Right lobe of liver (tissue), 6 donors: ENCODE results near the gene SLC39A1. TPM values are rescaled to one million over a fixed set of nuclear protein-coding genes. Genes with fewer than 3 reads are reported as not detected.

Experiments
- ATAC-seq, 4 donors: fragments of 200-7000 bp; cut with Tn5 transposase; one replicate each; pipeline ENCODE4 v1.9.1; 2020; ENCODE audit warnings: mild to moderate bottlenecking in 4 of 4, moderate library complexity in 4 of 4
- DNase-seq, 3 donors: peaks; one replicate each; pipeline ENCODE4 v3.0.0-alpha.2; 2020
- H3K27ac ChIP-seq, 3 donors: fragments of 200-600 bp; one replicate each; pipeline ENCODE4 v1.8.0; 2022
- H3K27me3 ChIP-seq, 2 donors: fragments of 200-600 bp; one replicate each; pipeline ENCODE4 v1.8.0; 2022
- H3K36me3 ChIP-seq, 4 donors: fragments of 200-600 bp; sonication (generic) in 1 of 4; one replicate each; pipeline versions ENCODE4 v1.5.1 to v1.8.0; 2017 to 2022; ENCODE audit warnings: control low read depth in 1 of 4
- H3K4me1 ChIP-seq, 4 donors: fragments of 200-600 bp; sonication (generic) in 1 of 4; one replicate each; pipeline versions ENCODE4 v1.5.1 to v1.8.0; 2017 to 2022; ENCODE audit warnings: control low read depth in 1 of 4
- H3K4me3 ChIP-seq, 3 donors: fragments of 200-600 bp; one replicate each; pipeline ENCODE4 v1.8.0; 2022
- H3K9me3 ChIP-seq, 4 donors: fragments of 200-600 bp; sonication (generic) in 1 of 4; one replicate each; pipeline versions ENCODE4 v1.5.1 to v1.8.0; 2017 to 2022; ENCODE audit warnings: control low read depth in 1 of 4
- CTCF ChIP-seq, 4 donors: fragments of 200-600 bp in 3 of 4; fragments of 450-650 bp in 1 of 4; IDR thresholded peaks; one replicate each; pipeline versions ENCODE4 v1.5.1 to v1.8.0; 2016 to 2022; ENCODE audit warnings: antibody characterized with exemption in 4 of 4, mild to moderate bottlenecking in 2 of 4
- POLR2A ChIP-seq: fragments of 450-650 bp; IDR thresholded peaks from one replicate; pipeline ENCODE4 v1.6.1; 2017; ENCODE audit warnings: antibody characterized with exemption, mild to moderate bottlenecking
- WGBS: methylation state at CpG from one replicate; pipeline ENCODE4 v1.1.6; 2018; ENCODE audit warnings: low coverage, low lambda C conversion rate; ENCODE audit not compliant: insufficient coverage; ENCODE audit errors: missing lambda C conversion rate; 5-methylcytosine and 5-hydroxymethylcytosine counted together
- intact Hi-C, 2 donors: fragments of 100-400 bp; cut with DNase I; formaldehyde crosslinking; loops; one replicate each; pipeline versions ENCODE4 v1.11.2 to v1.14.1; 2022
- total RNA-seq, 6 experiments: library from RNA; depleted of rRNA in 2 of 6; stranded (reverse); fragments of >200 nt in 2 of 6; fragmentation: NEBNext Ultra II Directional in 3 of 6; extraction: Animal tissue kit (Norgen Biotek cat#: 25700) in 3 of 6; gene quantifications; one replicate each; pipeline versions ENCODE4 v1.1.0 to v1.2.4, GENCODE V29; 2016 to 2023
- donor health status: DM: no; HTN: yes; CAD: no.
- donor health status: DM: no; HTN: no; CAD: no.
- donor health status: DM: no; HTN: no; CAD: no.
- donor health status: DM: no; HTN: yes; CAD: no.
- donor health status: DM: no; HTN: yes; CAD: no.

SLC39A1 gene
- total RNA-seq, 6 experiments from 2014 or later, result 33.0 to 63.6 (median 47.7) TPM

DNA sequence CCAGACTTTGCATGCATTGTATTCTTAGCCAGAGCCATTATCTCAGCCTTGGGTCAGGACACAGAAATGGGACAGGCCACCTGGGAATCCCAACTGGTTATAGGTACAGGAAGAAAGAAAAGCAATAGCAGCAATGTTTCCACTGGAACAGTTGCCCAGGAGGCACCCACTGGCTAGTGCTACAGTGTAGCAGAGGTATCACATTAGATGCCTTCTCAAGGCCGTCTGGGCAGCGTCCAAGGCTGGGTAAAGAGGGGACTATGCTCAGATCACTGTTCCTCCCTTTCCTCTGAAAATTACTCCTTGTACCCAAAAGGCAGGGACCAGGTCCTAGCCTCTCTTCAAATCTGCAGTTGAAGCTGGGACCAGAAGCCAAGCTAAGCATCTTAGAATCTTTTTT, 7.0 kb upstream of the SLC39A1 start:
- no peak for ATAC-seq
- Histone ChIP-seq H3K27me3 (no peaks in the 10 kb centered on the region), H3K4me3 (no peak overlapping the region), H3K4me1 (peaks cover 0 to 11% (median 3%) of the 10 kb centered on the region in 4 donors), H3K27ac (no peak overlapping the region), H3K36me3 (peaks cover 0 to 18% (median 9%) of the 10 kb centered on the region in 4 donors), H3K9me3 (no peaks in the 10 kb centered on the region)
- 80% methylated on average over 1 of the region's 2 CpGs for WGBS
- intact Hi-C loops, result no loop called here
- no peak for DNase-seq
- TF ChIP-seq POLR2A, result no peak
- no peak for TF ChIP-seq CTCF (IDR thresholded peaks at IDR 0.05)

DNA sequence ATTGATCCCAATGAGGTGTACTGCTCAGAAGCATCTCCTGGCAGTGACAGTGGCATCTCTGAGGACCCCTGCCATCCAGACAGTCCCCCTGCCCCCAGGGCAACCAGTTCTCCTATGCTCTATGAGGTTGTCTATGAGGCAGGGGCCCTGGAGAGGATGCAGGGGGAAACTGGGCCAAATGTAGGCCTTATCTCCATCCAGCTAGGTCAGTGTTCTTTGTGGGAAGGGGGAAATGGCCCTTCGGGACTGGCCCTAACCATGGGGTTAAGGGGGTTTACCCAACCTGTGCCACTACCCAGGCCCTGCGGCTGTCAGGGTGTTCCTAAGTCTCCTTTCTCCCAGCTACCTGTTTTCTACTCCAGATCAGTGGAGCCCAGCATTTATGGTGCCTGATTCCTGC, 5.6 kb upstream of the SLC39A1 start:
- no peak overlapping the region for H3K27ac ChIP-seq
- peaks cover 0 to 19% (median 7%) of the 10 kb centered on the region in 4 donors for H3K4me1 ChIP-seq
- H3K36me3 ChIP-seq, result peaks cover 0 to 6% (median 2%) of the 10 kb centered on the region in 4 donors
- H3K9me3 ChIP-seq, result no peaks in the 10 kb centered on the region
- intact Hi-C loops, result no loop called here
- WGBS, result no CpG with 5 or more reads among the region's 2 CpGs
- no peak for TF ChIP-seq CTCF (IDR thresholded peaks at IDR 0.05)
- no peak for TF ChIP-seq POLR2A
- no peaks in the 10 kb centered on the region for H3K27me3 ChIP-seq
- no peak for DNase-seq
- no peak for ATAC-seq
- H3K4me3 ChIP-seq, result no peak overlapping the region

GRCh38 chr1:153968408-153968807, 5.1 kb upstream of the SLC39A1 start:
- Histone ChIP-seq H3K4me1 (peaks cover 0 to 19% (median 7%) of the 10 kb centered on the region in 4 donors), H3K9me3 (no peaks in the 10 kb centered on the region), H3K27me3 (no peaks in the 10 kb centered on the region), H3K27ac (peak overlapping the region in 1 of 3 donors; percentile 97), H3K36me3 (peaks cover 0 to under 1% (median 0%) of the 10 kb centered on the region in 4 donors), H3K4me3 (peak overlapping the region in 2 of 3 donors; percentile 63 to 65)
- 26% methylated on average over 10 of the region's 13 CpGs for WGBS
- intact Hi-C loops, result no loop called here
- TF ChIP-seq POLR2A, result no peak
- no peak for TF ChIP-seq CTCF (IDR thresholded peaks at IDR 0.05)
- no peak for ATAC-seq
- no peak for DNase-seq

DNA sequence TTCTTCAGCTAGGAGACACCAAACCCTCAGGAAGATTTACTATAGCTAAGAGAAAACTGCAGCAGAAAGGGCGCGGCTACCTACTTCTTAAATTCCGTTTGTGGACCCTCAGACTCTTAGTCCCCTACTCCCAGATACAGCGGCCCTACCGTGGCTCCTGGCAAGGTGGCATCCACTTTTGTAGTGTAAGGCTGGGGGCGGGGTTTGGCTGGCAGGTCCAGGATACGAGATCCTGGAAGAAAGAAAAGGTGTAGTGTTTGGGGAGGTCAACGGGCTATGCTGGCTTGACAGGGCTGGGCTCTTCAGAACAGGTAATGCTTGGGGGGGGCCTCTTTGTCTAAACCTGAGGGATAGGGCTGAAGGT, 4.6 kb upstream of the SLC39A1 start:
- H3K4me1 ChIP-seq, result peaks cover 0 to 19% (median 7%) of the 10 kb centered on the region in 4 donors
- H3K27ac ChIP-seq, result peak overlapping the region; percentile 83 to 97 (median 91)
- WGBS, result under 1% methylated on average over 8 of the region's 8 CpGs
- DNase-seq (peak in 2 of 3 donors; percentile 60 to 72), ATAC-seq (no peak)
- TF ChIP-seq CTCF (IDR thresholded peaks at IDR 0.05) (no peak), POLR2A (no peak)
- no peaks in the 10 kb centered on the region for H3K36me3 ChIP-seq
- peak overlapping the region; percentile 44 to 65 (median 63) for H3K4me3 ChIP-seq
- no peaks in the 10 kb centered on the region for H3K9me3 ChIP-seq
- intact Hi-C loops, result no loop called here
- no peaks in the 10 kb centered on the region for H3K27me3 ChIP-seq
